ENCODE results near the gene MCF2L2.

Gene MCF2L2

DNA sequence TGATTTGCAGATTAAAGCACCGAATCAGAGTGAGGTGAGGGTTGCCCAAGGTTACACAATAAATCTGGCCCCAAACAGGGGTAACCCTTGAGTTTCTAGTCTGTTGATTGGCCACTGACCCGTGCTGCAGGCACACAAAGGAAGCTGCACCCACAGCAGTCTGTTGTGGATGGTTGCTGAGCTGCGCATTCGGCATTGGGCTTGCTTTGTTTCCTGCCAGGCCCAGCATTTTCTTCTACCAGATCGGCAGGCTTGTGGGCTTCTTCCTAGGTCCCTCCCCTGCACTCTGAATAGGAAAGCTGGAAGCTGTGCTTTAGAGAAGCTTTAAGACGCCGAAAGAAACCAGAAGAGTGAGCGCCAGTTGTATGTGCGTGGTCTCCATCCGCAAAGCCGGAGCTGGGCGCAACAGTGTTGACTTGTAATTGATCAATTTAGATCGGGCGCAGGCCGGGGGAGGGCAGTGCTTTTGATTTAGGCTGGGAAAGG is 163.2 kb downstream of the MCF2L2 start:
- Histone ChIP-seq H3K9ac (ENCODE audit: low read depth in 1 of 2, low read length in 2 of 2) (peak overlapping the region; percentile 41 to 55), H3K4me1 (ENCODE audit: control insufficient read depth in 1 of 2, insufficient read depth in 2 of 2, low read length in 2 of 2) (peaks cover 65 to 85% of the 10 kb centered on the region in 2 donors), H3K9me3 (ENCODE audit: control insufficient read depth in 1 of 2, low read length in 2 of 2) (no peaks in the 10 kb centered on the region), H3K27me3 (ENCODE audit: control insufficient read depth in 1 of 2, insufficient read depth in 2 of 2, low read length in 2 of 2) (no peaks in the 10 kb centered on the region), H3K36me3 (ENCODE audit: control insufficient read depth in 1 of 2, insufficient read depth in 2 of 2, low read length in 2 of 2) (peaks cover 3% of the 10 kb centered on the region in 2 donors), H3K27ac (ENCODE audit: low read depth, low read length) (peak overlapping the region; percentile 67), H3K4me3 (ENCODE audit: low read depth in 1 of 2, low read length in 2 of 2) (peak overlapping the region; percentile 19 to 41)

DNA sequence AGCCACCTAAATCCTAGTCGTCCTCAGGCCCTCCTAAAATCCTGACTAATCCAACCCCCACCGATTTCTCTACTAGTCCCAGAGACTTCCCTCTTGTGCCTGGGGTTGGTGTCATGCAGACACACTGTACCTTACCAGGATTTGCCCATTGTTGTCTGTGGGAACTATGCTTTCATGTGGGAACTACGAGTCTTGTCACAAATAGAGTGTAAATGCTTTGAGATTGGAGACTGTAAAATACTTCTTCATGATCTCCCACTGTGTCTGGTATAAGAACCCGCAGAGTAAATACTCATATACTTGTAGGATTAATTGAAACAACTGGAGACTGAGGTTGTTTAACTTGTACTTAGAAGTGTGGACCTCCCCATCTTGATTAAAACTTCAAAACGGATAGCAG is 164.2 kb downstream of the MCF2L2 start:
- Histone ChIP-seq H3K4me1 (ENCODE audit: control insufficient read depth in 1 of 2, insufficient read depth in 2 of 2, low read length in 2 of 2) (peaks cover 74 to 86% of the 10 kb centered on the region in 2 donors), H3K4me3 (ENCODE audit: low read depth in 1 of 2, low read length in 2 of 2) (no peak overlapping the region), H3K36me3 (ENCODE audit: control insufficient read depth in 1 of 2, insufficient read depth in 2 of 2, low read length in 2 of 2) (no peaks in the 10 kb centered on the region), H3K27me3 (ENCODE audit: control insufficient read depth in 1 of 2, insufficient read depth in 2 of 2, low read length in 2 of 2) (no peaks in the 10 kb centered on the region), H3K27ac (ENCODE audit: low read depth, low read length) (no peak overlapping the region), H3K9ac (ENCODE audit: low read depth in 1 of 2, low read length in 2 of 2) (peak overlapping the region; percentile 1 to 20), H3K9me3 (ENCODE audit: control insufficient read depth in 1 of 2, low read length in 2 of 2) (no peaks in the 10 kb centered on the region)

DNA sequence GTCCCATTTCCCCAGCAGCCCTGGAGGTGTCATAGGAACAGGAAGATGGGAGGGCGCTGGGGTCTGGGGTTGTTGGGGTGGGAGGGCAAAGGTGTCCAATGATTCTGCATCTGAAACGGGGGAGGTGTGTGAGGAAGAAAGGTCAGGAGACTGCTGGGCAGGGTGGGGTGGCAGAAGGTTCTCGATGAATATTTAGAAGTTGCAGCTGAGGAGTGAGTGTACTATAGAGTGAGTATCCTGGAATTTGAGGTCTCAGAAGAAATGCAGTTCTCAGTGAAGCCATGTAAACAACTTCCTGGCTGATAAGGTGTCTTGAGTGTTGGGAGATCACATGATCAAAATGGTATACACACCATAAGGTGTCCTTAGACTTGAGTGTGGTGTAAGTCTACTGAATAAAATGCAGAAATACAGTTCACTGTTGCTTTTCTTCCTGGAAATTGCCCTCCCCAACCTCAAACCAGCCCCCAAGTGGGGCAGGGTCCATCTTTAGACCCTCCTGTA is 165.5 kb downstream of the MCF2L2 start:
- H3K4me3 ChIP-seq (ENCODE audit: low read depth in 1 of 2, low read length in 2 of 2), result peak overlapping the region in 1 of 2 donors; percentile 31
- no peaks in the 10 kb centered on the region for H3K36me3 ChIP-seq (ENCODE audit: control insufficient read depth in 1 of 2, insufficient read depth in 2 of 2, low read length in 2 of 2)
- no peak overlapping the region for H3K27ac ChIP-seq (ENCODE audit: low read depth, low read length)
- H3K27me3 ChIP-seq (ENCODE audit: control insufficient read depth in 1 of 2, insufficient read depth in 2 of 2, low read length in 2 of 2), result no peaks in the 10 kb centered on the region
- no peaks in the 10 kb centered on the region for H3K9me3 ChIP-seq (ENCODE audit: control insufficient read depth in 1 of 2, low read length in 2 of 2)
- H3K4me1 ChIP-seq (ENCODE audit: control insufficient read depth in 1 of 2, insufficient read depth in 2 of 2, low read length in 2 of 2), result peaks cover 74 to 86% of the 10 kb centered on the region in 2 donors
- peak overlapping the region in 1 of 2 donors; percentile 20 for H3K9ac ChIP-seq (ENCODE audit: low read depth in 1 of 2, low read length in 2 of 2)

DNA sequence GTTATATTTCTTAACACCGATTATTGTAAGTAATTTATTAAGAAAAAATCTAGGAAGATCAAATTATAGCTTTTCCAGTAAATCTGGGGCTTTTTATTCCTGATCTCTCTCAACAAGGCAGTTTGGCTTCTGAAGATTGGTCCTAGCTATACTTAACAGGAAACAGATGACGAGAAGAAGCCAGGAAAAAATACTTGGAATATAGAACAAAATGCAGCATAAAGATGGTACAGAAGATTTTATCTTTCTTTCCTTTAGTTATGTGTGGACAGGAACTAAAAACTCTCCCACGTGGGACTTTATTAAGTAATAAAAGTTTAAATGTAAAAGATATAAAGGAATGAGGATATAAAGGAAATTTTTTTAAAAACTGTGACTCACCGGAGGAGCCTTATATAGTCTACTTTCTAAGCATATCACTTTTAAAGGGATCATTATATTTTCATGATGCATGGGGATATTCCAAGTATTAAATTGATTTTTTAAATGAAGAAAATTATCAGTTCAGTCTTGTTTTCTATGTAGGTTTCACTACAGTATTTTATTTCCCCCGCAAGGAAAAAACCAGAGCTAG is 167.2 kb downstream of the MCF2L2 start:
- Histone ChIP-seq H3K27ac (ENCODE audit: low read depth, low read length) (no peak overlapping the region), H3K27me3 (ENCODE audit: control insufficient read depth in 1 of 2, insufficient read depth in 2 of 2, low read length in 2 of 2) (no peaks in the 10 kb centered on the region), H3K36me3 (ENCODE audit: control insufficient read depth in 1 of 2, insufficient read depth in 2 of 2, low read length in 2 of 2) (no peaks in the 10 kb centered on the region), H3K9ac (ENCODE audit: low read depth in 1 of 2, low read length in 2 of 2) (peak overlapping the region in 1 of 2 donors; percentile 44), H3K4me1 (ENCODE audit: control insufficient read depth in 1 of 2, insufficient read depth in 2 of 2, low read length in 2 of 2) (peaks cover 62 to 75% of the 10 kb centered on the region in 2 donors), H3K9me3 (ENCODE audit: control insufficient read depth in 1 of 2, low read length in 2 of 2) (no peaks in the 10 kb centered on the region), H3K4me3 (ENCODE audit: low read depth in 1 of 2, low read length in 2 of 2) (no peak overlapping the region)

DNA sequence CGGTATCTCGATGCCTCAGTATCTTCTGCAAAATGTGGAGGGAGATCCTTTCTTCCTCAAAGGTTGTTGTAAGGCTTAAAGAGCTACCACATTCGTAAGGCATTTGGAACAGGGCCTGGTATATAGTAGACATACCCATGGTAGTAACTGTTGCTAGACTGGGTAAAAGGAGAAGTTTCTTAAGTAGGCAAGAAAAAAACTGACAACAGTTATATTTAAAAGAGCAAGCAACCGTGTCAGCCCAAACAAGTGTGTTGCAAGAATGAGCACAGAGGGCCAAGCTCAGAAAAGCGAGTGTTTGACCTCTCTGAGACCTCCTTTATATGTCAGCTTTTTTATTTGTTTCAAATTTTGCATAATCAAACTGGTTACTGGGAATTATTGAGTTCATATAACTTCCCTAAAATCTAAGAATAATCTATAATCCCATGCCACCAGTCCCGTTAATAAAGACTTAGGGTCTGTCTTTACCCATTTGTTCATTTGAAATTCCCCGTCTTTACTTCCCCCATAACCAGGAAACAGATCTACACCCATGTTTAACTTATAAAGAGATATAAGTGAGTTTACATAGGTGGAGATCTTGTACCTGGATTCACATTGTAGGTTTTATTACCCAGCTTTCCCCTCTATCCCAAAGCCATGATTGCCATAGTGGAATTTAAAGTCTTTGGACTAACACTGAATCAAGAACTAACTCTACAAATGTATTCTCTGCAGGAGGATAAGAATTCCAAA is 168.1 kb downstream of the MCF2L2 start:
- Histone ChIP-seq H3K27me3 (ENCODE audit: control insufficient read depth in 1 of 2, insufficient read depth in 2 of 2, low read length in 2 of 2) (no peaks in the 10 kb centered on the region), H3K4me1 (ENCODE audit: control insufficient read depth in 1 of 2, insufficient read depth in 2 of 2, low read length in 2 of 2) (peaks cover 59 to 68% of the 10 kb centered on the region in 2 donors), H3K27ac (ENCODE audit: low read depth, low read length) (no peak overlapping the region), H3K9me3 (ENCODE audit: control insufficient read depth in 1 of 2, low read length in 2 of 2) (no peaks in the 10 kb centered on the region), H3K4me3 (ENCODE audit: low read depth in 1 of 2, low read length in 2 of 2) (peak overlapping the region; percentile 1 to 47), H3K9ac (ENCODE audit: low read depth in 1 of 2, low read length in 2 of 2) (peak overlapping the region; percentile 9 to 44), H3K36me3 (ENCODE audit: control insufficient read depth in 1 of 2, insufficient read depth in 2 of 2, low read length in 2 of 2) (no peaks in the 10 kb centered on the region)

DNA sequence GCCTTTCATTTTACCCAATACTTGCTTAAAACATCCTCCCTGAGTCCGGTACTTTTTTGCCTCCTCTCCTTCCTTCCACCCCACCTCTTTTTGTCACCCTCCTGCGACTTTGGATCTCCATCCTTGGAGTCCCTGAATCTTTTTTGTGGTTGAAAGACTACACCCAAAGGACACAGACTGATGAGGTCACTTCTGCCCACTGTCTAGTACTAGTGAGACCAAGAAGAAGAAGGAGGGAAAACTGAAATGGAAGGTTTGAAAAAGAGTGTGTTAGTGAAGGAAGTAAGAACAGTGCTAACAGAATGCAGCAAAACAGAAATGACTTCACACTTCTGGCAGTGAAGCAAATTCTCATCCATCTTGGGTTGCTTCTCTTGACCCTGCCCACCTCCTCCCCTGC is 168.8 kb downstream of the MCF2L2 start:
- Histone ChIP-seq H3K4me1 (ENCODE audit: control insufficient read depth in 1 of 2, insufficient read depth in 2 of 2, low read length in 2 of 2) (peaks cover 54 to 60% of the 10 kb centered on the region in 2 donors), H3K4me3 (ENCODE audit: low read depth in 1 of 2, low read length in 2 of 2) (peak overlapping the region; percentile 1 to 47), H3K9me3 (ENCODE audit: control insufficient read depth in 1 of 2, low read length in 2 of 2) (no peaks in the 10 kb centered on the region), H3K27ac (ENCODE audit: low read depth, low read length) (no peak overlapping the region), H3K36me3 (ENCODE audit: control insufficient read depth in 1 of 2, insufficient read depth in 2 of 2, low read length in 2 of 2) (no peaks in the 10 kb centered on the region), H3K9ac (ENCODE audit: low read depth in 1 of 2, low read length in 2 of 2) (peak overlapping the region in 1 of 2 donors; percentile 44), H3K27me3 (ENCODE audit: control insufficient read depth in 1 of 2, insufficient read depth in 2 of 2, low read length in 2 of 2) (no peaks in the 10 kb centered on the region)

DNA sequence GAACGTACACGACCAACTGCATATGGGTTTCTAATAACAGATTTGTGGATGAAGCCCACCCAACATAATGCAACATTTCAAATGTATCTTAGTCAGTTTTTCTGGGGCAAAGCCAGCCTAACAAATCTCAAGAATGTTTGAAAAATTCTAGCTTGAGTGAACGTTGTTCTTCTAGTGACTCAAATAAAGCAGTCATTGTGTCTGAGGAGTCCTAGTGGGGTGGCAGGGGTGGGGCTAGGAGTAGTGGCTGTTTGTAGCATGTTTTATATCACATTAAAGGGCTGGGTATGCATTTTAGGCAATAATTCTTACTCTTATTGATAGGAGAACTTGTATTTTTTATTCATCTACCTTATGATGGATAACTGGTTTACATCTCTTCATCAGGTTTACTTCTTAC is 169.3 kb downstream of the MCF2L2 start:
- Histone ChIP-seq H3K27ac (ENCODE audit: low read depth, low read length) (no peak overlapping the region), H3K9me3 (ENCODE audit: control insufficient read depth in 1 of 2, low read length in 2 of 2) (no peaks in the 10 kb centered on the region), H3K36me3 (ENCODE audit: control insufficient read depth in 1 of 2, insufficient read depth in 2 of 2, low read length in 2 of 2) (no peaks in the 10 kb centered on the region), H3K27me3 (ENCODE audit: control insufficient read depth in 1 of 2, insufficient read depth in 2 of 2, low read length in 2 of 2) (no peaks in the 10 kb centered on the region), H3K4me1 (ENCODE audit: control insufficient read depth in 1 of 2, insufficient read depth in 2 of 2, low read length in 2 of 2) (peaks cover 51 to 55% of the 10 kb centered on the region in 2 donors), H3K9ac (ENCODE audit: low read depth in 1 of 2, low read length in 2 of 2) (peak overlapping the region in 1 of 2 donors; percentile 44), H3K4me3 (ENCODE audit: low read depth in 1 of 2, low read length in 2 of 2) (peak overlapping the region in 1 of 2 donors; percentile 7)

DNA sequence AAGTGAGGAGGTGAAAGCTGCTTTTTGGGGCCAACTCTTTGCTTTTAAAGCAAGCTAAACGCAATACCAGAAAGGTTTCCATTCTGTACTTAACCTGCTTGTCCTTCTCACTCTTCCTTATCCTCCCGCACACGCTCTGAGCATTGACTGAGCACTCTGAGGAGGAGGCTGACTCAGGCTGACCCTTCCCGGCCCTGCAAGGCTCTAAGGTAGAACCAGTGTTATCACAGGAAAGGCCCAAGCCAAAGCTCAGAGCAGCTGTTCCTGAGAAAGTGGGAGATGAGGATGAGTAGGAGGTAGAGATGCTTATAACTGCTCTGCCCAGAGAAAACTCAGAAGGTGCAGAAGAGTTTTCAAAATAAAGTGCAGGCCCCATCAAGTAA is 173.1 kb downstream of the MCF2L2 start:
- Histone ChIP-seq H3K27me3 (ENCODE audit: control insufficient read depth in 1 of 2, insufficient read depth in 2 of 2, low read length in 2 of 2) (no peaks in the 10 kb centered on the region), H3K4me3 (ENCODE audit: low read depth in 1 of 2, low read length in 2 of 2) (peak overlapping the region; percentile 90 to 92), H3K27ac (ENCODE audit: low read depth, low read length) (peak overlapping the region; percentile 27), H3K9me3 (ENCODE audit: control insufficient read depth in 1 of 2, low read length in 2 of 2) (no peaks in the 10 kb centered on the region), H3K9ac (ENCODE audit: low read depth in 1 of 2, low read length in 2 of 2) (peak overlapping the region; percentile 92 to 99), H3K36me3 (ENCODE audit: control insufficient read depth in 1 of 2, insufficient read depth in 2 of 2, low read length in 2 of 2) (no peaks in the 10 kb centered on the region), H3K4me1 (ENCODE audit: control insufficient read depth in 1 of 2, insufficient read depth in 2 of 2, low read length in 2 of 2) (peaks cover 28 to 30% of the 10 kb centered on the region in 2 donors)

DNA sequence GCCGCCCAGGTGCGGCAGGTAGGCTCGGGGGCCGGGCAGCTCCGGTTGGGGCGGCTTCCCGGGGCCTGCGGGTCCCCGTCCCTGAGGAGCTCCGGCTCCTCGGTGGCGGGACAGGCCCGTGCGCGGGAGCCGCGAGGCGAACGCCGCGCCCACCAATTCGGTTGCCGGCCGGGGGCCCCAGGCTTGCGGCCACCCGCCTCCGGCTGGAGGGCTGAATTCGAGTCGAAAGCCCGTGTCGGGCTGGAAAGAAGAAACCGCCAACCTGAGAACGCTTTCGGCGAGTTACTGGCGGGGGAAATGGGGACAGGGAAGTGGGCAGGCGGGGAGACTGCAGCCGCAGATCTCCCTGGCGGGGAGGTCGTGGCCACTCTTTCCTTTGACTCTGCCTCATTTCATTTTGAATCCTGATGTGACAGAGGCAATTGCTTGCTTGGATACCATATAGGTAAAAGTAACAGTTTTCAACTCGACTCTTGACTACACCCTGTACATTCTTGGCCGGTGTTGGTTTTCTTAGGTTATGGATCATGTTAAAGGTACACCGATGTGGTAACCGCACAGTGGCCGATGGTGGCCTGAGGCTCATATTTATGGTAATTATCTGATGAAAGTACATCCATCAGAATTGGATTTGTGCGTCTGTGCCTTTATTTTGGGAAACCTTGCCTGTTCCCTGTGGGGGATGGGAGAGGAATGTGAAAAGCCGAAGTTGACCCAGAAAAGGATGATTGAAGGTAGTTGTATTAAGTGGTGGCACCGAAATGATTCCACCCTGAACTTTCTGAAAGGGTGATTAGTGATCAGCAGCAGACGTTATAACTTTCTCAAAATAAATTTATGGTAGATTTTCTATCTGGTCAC is 173.7 kb downstream of the MCF2L2 start:
- H3K27ac ChIP-seq (ENCODE audit: low read depth, low read length), result peak overlapping the region; percentile 93
- H3K9ac ChIP-seq (ENCODE audit: low read depth in 1 of 2, low read length in 2 of 2), result peak overlapping the region; percentile 92 to 99
- no peaks in the 10 kb centered on the region for H3K27me3 ChIP-seq (ENCODE audit: control insufficient read depth in 1 of 2, insufficient read depth in 2 of 2, low read length in 2 of 2)
- H3K4me3 ChIP-seq (ENCODE audit: low read depth in 1 of 2, low read length in 2 of 2), result peak overlapping the region; percentile 90 to 92
- no peaks in the 10 kb centered on the region for H3K36me3 ChIP-seq (ENCODE audit: control insufficient read depth in 1 of 2, insufficient read depth in 2 of 2, low read length in 2 of 2)
- no peaks in the 10 kb centered on the region for H3K9me3 ChIP-seq (ENCODE audit: control insufficient read depth in 1 of 2, low read length in 2 of 2)
- peaks cover 21 to 24% of the 10 kb centered on the region in 2 donors for H3K4me1 ChIP-seq (ENCODE audit: control insufficient read depth in 1 of 2, insufficient read depth in 2 of 2, low read length in 2 of 2)
